H9 (cell line): ENCODE results near the gene HEXIM1. TPM values are rescaled to one million over a fixed set of nuclear protein-coding genes. Genes with fewer than 3 reads are reported as not detected.
A peak's percentile ranks its signal among the peaks of the same experiment; 100 is the strongest.

Experiments
- DNase-seq: peaks from one replicate; pipeline ENCODE4 v3.0.0-alpha.2; 2017
- H2AFZ ChIP-seq: one replicate; pipeline ENCODE4 v1.6.1; 2013; ENCODE audit warnings: mild to moderate bottlenecking, low read length, control low read depth, moderate library complexity
- H2AK5ac ChIP-seq: 2 replicates; pipeline ENCODE4 v1.6.1; 2013; ENCODE audit warnings: low read length, control low read depth, mixed read lengths; ENCODE audit not compliant: insufficient read length
- H2BK120ac ChIP-seq: one replicate; pipeline ENCODE4 v1.6.1; 2013; ENCODE audit warnings: low read depth, mild to moderate bottlenecking, low read length, control low read depth, inconsistent platforms; ENCODE audit not compliant: poor library complexity, severe bottlenecking
- H2BK12ac ChIP-seq: 2 replicates; pipeline ENCODE4 v1.6.1; 2013; ENCODE audit warnings: low read length, control low read depth, mixed read lengths, low read depth; ENCODE audit not compliant: insufficient read length
- H2BK15ac ChIP-seq: 2 replicates; pipeline ENCODE4 v1.6.1; 2013; ENCODE audit warnings: low read depth, low read length, control low read depth
- H2BK20ac ChIP-seq: one replicate; pipeline ENCODE4 v1.6.1; 2013; ENCODE audit warnings: low read depth, mild to moderate bottlenecking, low read length, control low read depth, inconsistent platforms; ENCODE audit not compliant: poor library complexity, severe bottlenecking
- H2BK5ac ChIP-seq: 2 replicates; pipeline ENCODE4 v1.6.1; 2013; ENCODE audit warnings: low read length, control low read depth, mixed read lengths; ENCODE audit not compliant: insufficient read length
- H3K14ac ChIP-seq: 2 replicates; pipeline ENCODE4 v1.6.1; 2013; ENCODE audit warnings: low read length, control low read depth; ENCODE audit not compliant: insufficient read depth
- H3K18ac ChIP-seq: 2 replicates; pipeline ENCODE4 v1.6.1; 2013; ENCODE audit warnings: low read depth, mild to moderate bottlenecking, mixed read lengths, low read length, control low read depth; ENCODE audit not compliant: insufficient read length
- H3K23ac ChIP-seq: 2 replicates; pipeline ENCODE4 v1.6.1; 2013; ENCODE audit warnings: low read length, control low read depth, mixed read lengths, low read depth; ENCODE audit not compliant: insufficient read length
- H3K23me2 ChIP-seq: 2 replicates; pipeline ENCODE4 v1.6.1; 2013; ENCODE audit warnings: low read depth, mild to moderate bottlenecking, mixed read lengths, low read length, control low read depth; ENCODE audit not compliant: insufficient read length, poor library complexity, severe bottlenecking
- H3K27ac ChIP-seq: 2 replicates; pipeline ENCODE4 v1.5.1; 2013; ENCODE audit warnings: low read length, control low read depth, mixed read lengths, low read depth; ENCODE audit not compliant: insufficient read length
- H3K27me3 ChIP-seq: 2 replicates; pipeline ENCODE4 v1.6.1; 2013; ENCODE audit warnings: low read length, control low read depth, inconsistent platforms; ENCODE audit not compliant: insufficient read depth
- H3K4ac ChIP-seq: 2 replicates; pipeline ENCODE4 v1.6.1; 2013; ENCODE audit warnings: low read depth, mild to moderate bottlenecking, control low read depth, inconsistent platforms, low read length, moderate library complexity
- H3K4me1 ChIP-seq: 2 replicates; pipeline ENCODE4 v1.6.1; 2013; ENCODE audit warnings: low read length, control low read depth, inconsistent platforms; ENCODE audit not compliant: insufficient read depth
- H3K4me2 ChIP-seq: 2 replicates; pipeline ENCODE4 v1.6.1; 2013; ENCODE audit warnings: low read length, control low read depth, mixed read lengths; ENCODE audit not compliant: insufficient read length, insufficient read depth
- H3K56ac ChIP-seq: 2 replicates; pipeline ENCODE4 v1.6.1; 2013; ENCODE audit warnings: low read depth, mild to moderate bottlenecking, mixed read lengths, low read length, control low read depth; ENCODE audit not compliant: insufficient read length
- H3K79me1 ChIP-seq: 2 replicates; pipeline ENCODE4 v1.6.1; 2013; ENCODE audit warnings: low read depth, mild to moderate bottlenecking, moderate library complexity, low read length, control low read depth, inconsistent platforms; ENCODE audit not compliant: insufficient read depth, poor library complexity, severe bottlenecking
- H3K79me2 ChIP-seq: 2 replicates; pipeline ENCODE4 v1.6.1; 2013; ENCODE audit warnings: low read length, control low read depth, inconsistent platforms; ENCODE audit not compliant: insufficient read depth
- H3K9ac ChIP-seq: 2 replicates; pipeline ENCODE4 v1.6.1; 2013; ENCODE audit warnings: low read length, control low read depth, mixed read lengths; ENCODE audit not compliant: insufficient read length; ENCODE audit errors: extremely low read depth
- H3K9me3 ChIP-seq: one replicate; pipeline ENCODE4 v1.6.1; 2013; ENCODE audit warnings: low read depth, low read length, inconsistent platforms; ENCODE audit not compliant: control insufficient read depth
- H3T11ph ChIP-seq: one replicate; pipeline ENCODE4 v1.6.1; 2013; ENCODE audit warnings: mild to moderate bottlenecking, low read length, control low read depth, inconsistent platforms
- H4K20me1 ChIP-seq: one replicate; pipeline ENCODE4 v1.6.1; 2013; ENCODE audit not compliant: control insufficient read depth, insufficient read length, insufficient read depth
- H4K5ac ChIP-seq: 2 replicates; pipeline ENCODE4 v1.6.1; 2013; ENCODE audit warnings: low read depth, mild to moderate bottlenecking, mixed read lengths, low read length, control low read depth; ENCODE audit not compliant: insufficient read length
- H4K8ac ChIP-seq: replicated peaks from 2 replicates; pipeline ENCODE4 v1.6.1; 2013; ENCODE audit warnings: low read length, control low read depth, mixed read lengths, low read depth; ENCODE audit not compliant: insufficient read length
- H4K91ac ChIP-seq: 2 replicates; pipeline ENCODE4 v1.6.1; 2013; ENCODE audit warnings: low read depth, mild to moderate bottlenecking, moderate library complexity, mixed read lengths, low read length, control low read depth; ENCODE audit not compliant: insufficient read length
- H3K27ac Mint-ChIP-seq, 3 experiments: 2 replicates in 2 of 3; 3 replicates in 1 of 3; pipeline ENCODE4 v1.8.0; 2020 to 2021; ENCODE audit warnings: mixed read lengths in 3 of 3, mild to moderate bottlenecking in 1 of 3, moderate library complexity in 1 of 3
- H3K27me3 Mint-ChIP-seq: 2 replicates; pipeline ENCODE4 v1.8.0; 2021; ENCODE audit warnings: low read depth, mild to moderate bottlenecking, moderate library complexity, mixed read lengths
- H3K36me3 Mint-ChIP-seq, 3 experiments: 2 replicates in 2 of 3; 3 replicates in 1 of 3; pipeline ENCODE4 v1.8.0; 2020 to 2021; ENCODE audit warnings: low read depth in 3 of 3, mixed read lengths in 3 of 3; ENCODE audit not compliant: insufficient read depth in 1 of 3
- H3K4me1 Mint-ChIP-seq, 2 experiments: 2 replicates each; pipeline ENCODE4 v1.8.0; 2020; ENCODE audit warnings: mixed read lengths in 2 of 2
- H3K4me3 Mint-ChIP-seq, 2 experiments: 2 replicates in 1 of 2; 3 replicates in 1 of 2; pipeline ENCODE4 v1.8.0; 2020 to 2021; ENCODE audit warnings: mild to moderate bottlenecking in 2 of 2, mixed read lengths in 2 of 2, moderate library complexity in 1 of 2
- H3K9me3 Mint-ChIP-seq, 2 experiments: 2 replicates in 1 of 2; 3 replicates in 1 of 2; pipeline ENCODE4 v1.8.0; 2020; ENCODE audit warnings: mild to moderate bottlenecking in 2 of 2, mixed read lengths in 2 of 2, moderate library complexity in 1 of 2
- WGBS: extraction: QIAGEN DNeasy Blood & Tissue Kit; methylation state at CpG from one replicate; pipeline ENCODE4 v1.1.7; 2013; ENCODE audit warnings: missing lambda C conversion rate, low lambda C conversion rate, mixed read lengths; ENCODE audit not compliant: insufficient read length; ENCODE audit errors: extremely low coverage; 5-methylcytosine and 5-hydroxymethylcytosine counted together
- total RNA-seq: library from RNA; stranded (reverse); gene quantifications from 2 replicates; pipeline ENCODE4 v1.2.1, GENCODE V29; 2021
- TF ChIP-seq, protein P1 (sequence below): fragments of 200-600 bp; sonication (generic); conservative IDR thresholded peaks from 3 replicates; pipeline ENCODE4 v1.8.0; 2021; ENCODE audit warnings: antibody characterized with exemption, mild to moderate bottlenecking

The HEXIM1 gene
- total RNA-seq, 1 experiment from 2014 or later = 32.4 TPM

DNA sequence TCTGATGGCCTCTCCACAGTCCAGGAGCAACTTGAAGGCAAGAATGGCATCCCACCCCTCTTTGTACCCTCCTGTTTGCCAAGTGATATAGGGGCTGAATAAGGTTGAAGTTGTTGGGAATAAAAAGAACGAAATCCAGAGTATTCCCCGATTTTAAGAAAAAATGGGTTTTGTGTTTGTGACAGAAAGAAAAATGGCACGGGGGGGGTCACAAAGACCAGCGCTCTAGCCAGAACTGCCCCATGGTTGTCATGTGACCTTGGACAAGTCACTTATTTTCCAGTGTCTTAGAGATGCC, 1.7 kb upstream of the HEXIM1 start:
- Histone ChIP-seq H2BK120ac (no peak overlapping the region), H2AK5ac (no peak overlapping the region), H2BK15ac (no peak overlapping the region), H3K4ac (no peak overlapping the region), H3K27ac (no peak overlapping the region), H3K4me1 (peaks cover 2% of the 10 kb centered on the region; the same call in 1 of the 2 replicates), H2BK5ac (no peak overlapping the region), H2BK20ac (no peak overlapping the region), H2BK12ac (no peak overlapping the region), H3K9me3 (no peaks in the 10 kb centered on the region), H3K56ac (no peak overlapping the region), H3K9ac (peak overlapping the region; percentile 92), H3K4me2 (peak overlapping the region; percentile 46), H4K20me1 (no peaks in the 10 kb centered on the region), H3T11ph (no peak overlapping the region), H3K79me1 (peaks cover 2% of the 10 kb centered on the region), H4K5ac (no peak overlapping the region), H3K23ac (no peak overlapping the region), H2AFZ (no peak overlapping the region), H3K27me3 (no peaks in the 10 kb centered on the region), H4K8ac (no peak overlapping the region), H4K91ac (no peak overlapping the region), H3K14ac (no peak overlapping the region), H3K23me2 (peaks cover 22% of the 10 kb centered on the region), H3K79me2 (no peaks in the 10 kb centered on the region; the same call in 1 of the 2 replicates), H3K18ac (no peak overlapping the region)
- Mint-ChIP-seq H3K27ac (peak overlapping the region in 2 of 3 experiments; percentile 99; a peak in 3 of 7 replicates), H3K27me3 (peaks cover 2% of the 10 kb centered on the region), H3K9me3 (no peaks in the 10 kb centered on the region; a peak in 1 of 5 replicates), H3K4me3 (peak overlapping the region; percentile 98 to 99), H3K36me3 (peaks cover 0 to 5% (median 3%) of the 10 kb centered on the region in 3 experiments; a peak in 2 of 7 replicates), H3K4me1 (peaks cover 39 to 46% of the 10 kb centered on the region in 2 experiments)
- TF ChIP-seq, protein P1, sequence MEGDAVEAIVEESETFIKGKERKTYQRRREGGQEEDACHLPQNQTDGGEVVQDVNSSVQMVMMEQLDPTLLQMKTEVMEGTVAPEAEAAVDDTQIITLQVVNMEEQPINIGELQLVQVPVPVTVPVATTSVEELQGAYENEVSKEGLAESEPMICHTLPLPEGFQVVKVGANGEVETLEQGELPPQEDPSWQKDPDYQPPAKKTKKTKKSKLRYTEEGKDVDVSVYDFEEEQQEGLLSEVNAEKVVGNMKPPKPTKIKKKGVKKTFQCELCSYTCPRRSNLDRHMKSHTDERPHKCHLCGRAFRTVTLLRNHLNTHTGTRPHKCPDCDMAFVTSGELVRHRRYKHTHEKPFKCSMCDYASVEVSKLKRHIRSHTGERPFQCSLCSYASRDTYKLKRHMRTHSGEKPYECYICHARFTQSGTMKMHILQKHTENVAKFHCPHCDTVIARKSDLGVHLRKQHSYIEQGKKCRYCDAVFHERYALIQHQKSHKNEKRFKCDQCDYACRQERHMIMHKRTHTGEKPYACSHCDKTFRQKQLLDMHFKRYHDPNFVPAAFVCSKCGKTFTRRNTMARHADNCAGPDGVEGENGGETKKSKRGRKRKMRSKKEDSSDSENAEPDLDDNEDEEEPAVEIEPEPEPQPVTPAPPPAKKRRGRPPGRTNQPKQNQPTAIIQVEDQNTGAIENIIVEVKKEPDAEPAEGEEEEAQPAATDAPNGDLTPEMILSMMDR = no peak
- WGBS = no CpG with 5 or more reads among the region's 4 CpGs
- no peak for DNase-seq
